HCT116 (cell line): Measurements from ENCODE around the gene GCGR. TPM values are rescaled to one million over a fixed set of nuclear protein-coding genes. Genes with fewer than 3 reads are reported as not detected.

Experiments
- ATAC-seq: fragments of 200-7000 bp; cut with Tn5 transposase; 2 replicates; pipeline ENCODE4 v1.9.1; 2020; ENCODE audit warnings: mild to moderate bottlenecking, moderate library complexity
- BruUV-seq: library from RNA; stranded (reverse); fragments of 400-500 nt; replicated peaks from 2 replicates; lab custom pipeline; 2021; lab: Mats Ljungman, UMichigan
- CTCF ChIA-PET: fragments of 300-600 bp; sonication (Branson Sonifier 250); formaldehyde crosslinking; loops from one replicate; lab custom pipeline; 2021; ENCODE audit warnings: antibody characterized with exemption; lab: Charles Lee
- POLR2A ChIA-PET: fragments of 300-600, 350-600 bp; sonication (Branson Sonifier 250); formaldehyde crosslinking; loops from one replicate; lab custom pipeline; 2021; ENCODE audit warnings: antibody characterized with exemption; lab: Charles Lee
- RAD21 ChIA-PET, 2 experiments: fragments of 300-600 bp; sonication (Branson Sonifier 250); formaldehyde crosslinking; loops; one replicate each; lab custom pipeline; 2023; ENCODE audit warnings: low total read pairs in 2 of 2; ENCODE audit not compliant: uncharacterized antibody in 2 of 2, unreplicated experiment in 2 of 2, low non-redundant PET in 1 of 2; lab: Charles Lee
- DNase-seq: peaks from one replicate; pipeline ENCODE4 v3.0.0-alpha.2; 2010; ENCODE audit warnings: low read depth, low spot score
- H2AFZ ChIP-seq: fragments of 200-600 bp; shearing (Covaris generic), sonication (generic); 2 replicates; pipeline ENCODE4 v1.6.1; 2017; ENCODE audit warnings: low read depth, mixed run types, mixed read lengths, antibody characterized with exemption, low read length; ENCODE audit not compliant: poor library complexity, severe bottlenecking
- H3K27ac ChIP-seq: 2 replicates; pipeline ENCODE4 v1.5.1; 2012; ENCODE audit warnings: low read depth, low read length
- H3K27me3 ChIP-seq: fragments of 200-600 bp; sonication (generic); 2 replicates; pipeline ENCODE4 v1.6.1; 2016; ENCODE audit warnings: mixed run types, low read length, mixed read lengths; ENCODE audit not compliant: insufficient read depth
- H3K36me3 ChIP-seq, 2 experiments: fragments of 200-500 bp in 1 of 2; fragments of 200-600 bp in 1 of 2; sonication (Bioruptor generic) in 1 of 2; sonication (generic) in 1 of 2; 2 replicates each; pipeline versions ENCODE4 v1.5.1 to v1.6.1; 2014 to 2016; ENCODE audit warnings: low read length in 2 of 2, inconsistent platforms in 1 of 2, mixed read lengths in 1 of 2, mixed run types in 1 of 2; ENCODE audit not compliant: insufficient read depth in 2 of 2, control insufficient read depth in 1 of 2
- H3K4me1 ChIP-seq, 2 experiments: fragments of 200-600 bp in 1 of 2; sonication (generic) in 1 of 2; 2 replicates each; pipeline versions ENCODE4 v1.5.1 to v1.6.1; 2012 to 2017; ENCODE audit warnings: low read length in 2 of 2, inconsistent platforms in 1 of 2, mild to moderate bottlenecking in 1 of 2, mixed read lengths in 1 of 2, mixed run types in 1 of 2, moderate library complexity in 1 of 2; ENCODE audit not compliant: insufficient read depth in 2 of 2, control insufficient read depth in 1 of 2
- H3K4me2 ChIP-seq: fragments of 200-600 bp; sonication (generic); 2 replicates; pipeline ENCODE4 v1.6.1; 2017; ENCODE audit warnings: mixed run types, low read length, mixed read lengths
- H3K4me3 ChIP-seq, 2 experiments: fragments of 200-600 bp in 1 of 2; sonication (generic) in 1 of 2; replicated peaks in 1 of 2; 2 replicates each; pipeline ENCODE4 v1.5.1; 2011 to 2016; ENCODE audit warnings: low read length in 2 of 2, control low read depth in 1 of 2, low read depth in 1 of 2, mild to moderate bottlenecking in 1 of 2, mixed read lengths in 1 of 2, mixed run types in 1 of 2
- H3K79me2 ChIP-seq: fragments of 200-600 bp; sonication (generic); 2 replicates; pipeline ENCODE4 v1.6.1; 2017; ENCODE audit warnings: mild to moderate bottlenecking, mixed run types, low read length, moderate library complexity, mixed read lengths; ENCODE audit not compliant: insufficient read depth
- H3K9ac ChIP-seq: fragments of 200-600 bp; sonication (generic); 2 replicates; pipeline ENCODE4 v1.6.1; 2016; ENCODE audit warnings: low read length, mixed read lengths
- H3K9me2 ChIP-seq: fragments of 200-600 bp; sonication (generic), shearing (Covaris generic); 2 replicates; pipeline ENCODE4 v1.6.1; 2017; ENCODE audit warnings: mixed run types, mild to moderate bottlenecking, moderate library complexity; ENCODE audit not compliant: insufficient read depth
- H3K9me3 ChIP-seq, 2 experiments: fragments of 200-500 bp in 1 of 2; fragments of 200-600 bp in 1 of 2; sonication (Bioruptor generic) in 1 of 2; sonication (generic) in 1 of 2; 2 replicates each; pipeline ENCODE4 v1.6.1; 2014 to 2017; ENCODE audit warnings: low read length in 2 of 2, mixed read lengths in 2 of 2, inconsistent platforms in 1 of 2, low read depth in 1 of 2, mild to moderate bottlenecking in 1 of 2, mixed run types in 1 of 2, moderate library complexity in 1 of 2; ENCODE audit not compliant: control insufficient read depth in 1 of 2, insufficient read depth in 1 of 2
- H4K20me1 ChIP-seq: fragments of 200-600 bp; sonication (generic), shearing (Covaris generic); 2 replicates; pipeline ENCODE4 v1.6.1; 2017; ENCODE audit warnings: mixed run types, mild to moderate bottlenecking, moderate library complexity; ENCODE audit not compliant: insufficient read depth
- CBX3 ChIP-seq: IDR thresholded peaks from 2 replicates; pipeline ENCODE4 v1.6.1; 2012; ENCODE audit warnings: low read depth
- CEBPB ChIP-seq: IDR thresholded peaks from 2 replicates; pipeline ENCODE4 v1.6.1; 2012; ENCODE audit warnings: low read depth
- CTCF ChIP-seq, 3 experiments: fragments of 200-600 bp in 1 of 3; sonication (generic) in 1 of 3; IDR thresholded peaks in 2 of 3; conservative IDR thresholded peaks in 1 of 3; 2 replicates each; pipeline ENCODE4 v1.5.1; 2012 to 2017; ENCODE audit warnings: low read depth in 2 of 3, low read length in 2 of 3, antibody characterized with exemption in 1 of 3, borderline replicate concordance in 1 of 3, control low read depth in 1 of 3, mild to moderate bottlenecking in 1 of 3, mixed read lengths in 1 of 3, mixed run types in 1 of 3, moderate library complexity in 1 of 3; ENCODE audit not compliant: insufficient read depth in 1 of 3
- EGR1 ChIP-seq: IDR thresholded peaks from 2 replicates; pipeline ENCODE4 v1.6.1; 2012; ENCODE audit warnings: low read depth
- EZH2phosphoT487 ChIP-seq: fragments of 200-600 bp; IDR thresholded peaks from 2 replicates; pipeline ENCODE4 v1.6.1; 2018; ENCODE audit warnings: antibody characterized with exemption, borderline replicate concordance
- MAX ChIP-seq: IDR thresholded peaks from 2 replicates; pipeline ENCODE4 v1.6.1; 2012
- POLR2A ChIP-seq: IDR thresholded peaks from 2 replicates; pipeline ENCODE4 v1.7.0; 2011; ENCODE audit warnings: borderline replicate concordance; ENCODE audit not compliant: insufficient read depth, insufficient read length; ENCODE audit errors: extremely low read depth
- POLR2AphosphoS5 ChIP-seq: IDR thresholded peaks from 2 replicates; pipeline ENCODE4 v1.6.1; 2011; ENCODE audit warnings: mild to moderate bottlenecking, low read depth, low read length, moderate library complexity
- SIN3A ChIP-seq: IDR thresholded peaks from 2 replicates; pipeline ENCODE4 v1.6.1; 2012; ENCODE audit warnings: low read depth
- YY1 ChIP-seq: IDR thresholded peaks from 2 replicates; pipeline ENCODE4 v1.6.1; 2011; ENCODE audit warnings: low read length, low read depth, moderate library complexity, mild to moderate bottlenecking; ENCODE audit not compliant: insufficient replicate concordance; ENCODE audit errors: extremely low read depth
- ZBTB33 ChIP-seq: IDR thresholded peaks from 2 replicates; pipeline ENCODE4 v1.6.1; 2011; ENCODE audit warnings: mild to moderate bottlenecking, low read length, moderate library complexity; ENCODE audit not compliant: insufficient replicate concordance; ENCODE audit errors: extremely low read depth
- ZFX ChIP-seq: fragments of 450-650 bp; IDR thresholded peaks from 2 replicates; pipeline ENCODE4 v1.6.1; 2017
- intact Hi-C: fragments of 100-400 bp; cut with micrococcal nuclease; formaldehyde crosslinking; loops from 2 replicates; pipeline ENCODE4 v1.10.0; 2022
- total RNA-seq: library from RNA; stranded (reverse); gene quantifications from one replicate; pipeline ENCODE4 v1.2.1, GENCODE V29; 2021; ENCODE audit not compliant: unreplicated experiment

Gene GCGR
- total RNA-seq, 1 experiment from 2014 or later: not detected

- no TSS peak for BruUV-seq
- peak; percentile 91 for DNase-seq
- Histone ChIP-seq H3K9me3 (no peaks in the 10 kb centered on the region), H3K36me3 (0 out of 4 replicates have a peak, but pooled peaks cover 0 to 7% of the 10 kb centered on the region in 2 experiments), H3K4me1 (peaks cover 17 to 32% of the 10 kb centered on the region in 2 experiments), H3K4me2 (peak within 1 kb of the TSS; percentile 98), H3K9ac (peak within 1 kb of the TSS; percentile 98), H3K9me2 (no peaks in the 10 kb centered on the region), H4K20me1 (no peaks in the 10 kb centered on the region), H3K4me3 (peak within 1 kb of the TSS; percentile 87 to 98), H3K27me3 (no peaks in the 10 kb centered on the region), H2AFZ (no peak within 1 kb of the TSS), H3K79me2 (peaks cover 15% of the 10 kb centered on the region), H3K27ac (peak within 1 kb of the TSS; percentile 93)
- TF ChIP-seq MAX: peak; percentile 89
- peak; percentile 88 for TF ChIP-seq POLR2A
- TF ChIP-seq CEBPB: no peak
- peak; percentile 96 for TF ChIP-seq EGR1
- peak; percentile 74 for TF ChIP-seq POLR2AphosphoS5
- peak; percentile 93; the same call in 1 of the 2 replicates for TF ChIP-seq SIN3A
- TF ChIP-seq CBX3: no peak
- TF ChIP-seq ZFX: peak; percentile 70; the same call in 1 of the 2 replicates
- peak; percentile 23 for TF ChIP-seq YY1
- no peak for TF ChIP-seq CTCF (IDR thresholded peaks at IDR 0.05 in 2 of 3, conservative IDR thresholded peaks at IDR 0.05 in 1 of 3; ENCODE audit: borderline replicate concordance in 1 of 3, insufficient read depth in 1 of 3, low read depth in 2 of 3, low read length in 2 of 3)
- TF ChIP-seq EZH2phosphoT487: no peak
- TF ChIP-seq ZBTB33: peak; percentile 47
- peak; percentile 89 for ATAC-seq
- RAD21 ChIA-PET: interaction anchor here in 1 of 2 experiments (1.4 kb wide), 1 partner anchor 98 kb away, joined by 4 read pairs; no protein-coding TSS in a partner anchor
- intact Hi-C loops: loop anchor here (2.0 kb wide), 1 partner anchor 27 kb away; the partner anchor contains the start of gene P4HB
- POLR2A ChIA-PET: interaction anchor here (0.6 to 1.9 kb wide), 12 partner anchors 8 to 127 kb away, joined by 3 to 8 read pairs (median 3); no protein-coding TSS in a partner anchor
- CTCF ChIA-PET: interaction anchor here (2.1 kb wide), 1 partner anchor 11 kb away, joined by 10 read pairs; no protein-coding TSS in a partner anchor
Measured at GRCh38 chr17:81833160-81833920, 29.4 kb downstream of the GCGR start, which contains the start of gene MCRIP1. TSS of gene MCRIP1 (minus strand) at chr17:81833291. CDS start at chr17:81824506, 8,785 bp downstream.
